PC-9 (cell line): ENCODE data around the gene NR4A1.

Source experiments
- CTCF ChIP-seq: fragments of 200-600 bp; sonication (generic); conservative IDR thresholded peaks from 2 replicates; pipeline ENCODE4 v1.6.1; 2017; ENCODE audit warnings: mixed run types, antibody characterized with exemption, mild to moderate bottlenecking, moderate library complexity
- EZH2 ChIP-seq: fragments of 200-600 bp; sonication (generic); IDR thresholded peaks from 2 replicates; pipeline ENCODE4 v1.8.0; 2017; ENCODE audit warnings: antibody characterized with exemption, low read depth

GRCh38 chr12:52057638-52058576 is 6.7 kb downstream of the NR4A1 start:
- no peak for TF ChIP-seq CTCF
- TF ChIP-seq EZH2: no peak
